Suppressor macrophage treated with lipopolysaccharide for 1 hour (primary cell): ENCODE data around the gene CA7.

Experiments
- DNase-seq, 3 donors: peaks; one replicate each; pipeline ENCODE4 v3.0.0-alpha.2; 2020 to 2022

Gene CA7

DNA sequence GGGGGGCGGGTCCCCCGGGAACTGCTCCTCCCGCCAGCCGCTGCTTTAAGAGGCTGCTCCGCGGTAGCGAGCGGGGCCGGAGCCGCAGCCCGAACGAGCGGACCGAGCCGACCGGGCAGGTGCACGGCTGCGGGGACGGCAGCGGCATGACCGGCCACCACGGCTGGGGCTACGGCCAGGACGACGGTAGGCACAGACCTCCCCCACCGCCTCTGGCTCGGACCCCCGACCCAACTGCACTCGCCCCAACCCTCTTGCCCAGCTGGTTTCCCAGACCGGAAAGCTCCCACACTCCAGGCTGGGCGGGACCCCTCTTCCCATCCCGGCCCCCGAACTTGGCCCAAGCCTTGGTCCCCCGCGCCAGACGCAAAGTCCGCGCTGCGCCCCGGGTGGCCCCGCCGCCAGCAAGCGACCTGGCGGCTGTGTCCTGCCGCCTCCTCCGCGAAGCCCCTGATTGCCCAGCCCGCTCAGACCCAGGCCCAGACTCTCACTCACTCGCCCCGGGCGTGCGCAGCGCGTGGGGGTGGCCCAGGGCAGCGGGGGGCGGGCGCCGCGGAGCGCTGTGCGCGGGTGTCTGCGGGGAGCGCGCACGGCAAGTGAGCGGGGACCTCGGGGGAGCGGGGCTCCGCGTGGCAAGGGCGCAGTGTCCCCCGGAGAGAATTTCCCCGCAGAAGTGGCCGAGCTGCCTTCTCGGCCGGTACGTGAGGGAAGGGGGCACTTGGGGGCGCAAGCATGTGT is at the start of gene CA7:
Gene CA7 (plus strand): TSS at position 73 of the 738 bp plus-strand sequence. CDS start 74 bp downstream, at position 147.
- peak in 1 of 3 donors; percentile 33 for DNase-seq

DNA sequence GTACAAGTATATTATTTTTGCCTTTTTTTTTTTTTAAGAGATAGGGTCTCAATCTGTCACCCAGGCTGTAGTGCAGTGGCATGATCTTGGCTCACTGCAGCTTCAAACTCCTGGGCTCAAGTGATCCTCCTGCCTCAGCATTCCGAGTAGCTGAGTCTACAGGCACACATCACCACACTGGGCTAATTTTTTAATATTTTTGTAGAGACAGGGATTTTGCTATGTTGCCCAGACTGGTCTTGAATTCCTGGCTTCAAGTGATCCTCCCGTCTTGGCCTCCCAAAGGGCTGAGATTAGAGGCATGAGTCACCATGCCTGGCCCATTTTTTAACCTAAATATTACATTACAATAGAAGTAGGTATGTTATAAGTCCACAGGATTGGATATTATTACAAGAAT is 46.1 kb upstream of the CA7 start:
- no peak for DNase-seq

DNA sequence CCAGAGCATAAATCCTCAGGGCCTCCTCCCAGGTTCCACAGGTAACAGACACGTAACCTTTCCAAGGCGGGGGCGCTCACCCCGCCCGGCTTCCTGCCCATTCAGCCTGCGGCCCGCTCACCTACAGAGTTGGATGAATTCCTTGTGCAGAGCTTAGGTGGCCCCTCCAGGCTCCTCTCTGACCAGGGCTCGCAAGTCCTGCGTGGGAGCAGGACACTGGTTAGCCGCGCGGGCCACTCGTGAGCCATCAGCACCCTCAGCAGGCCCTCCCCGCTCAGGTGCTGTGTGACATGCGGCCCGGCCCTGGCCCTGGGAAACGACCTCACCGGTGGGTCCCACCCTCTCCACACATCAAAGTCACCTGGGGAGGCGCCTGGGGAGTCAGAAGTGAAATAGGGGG is 43.4 kb upstream of the CA7 start:
- DNase-seq: no peak

DNA sequence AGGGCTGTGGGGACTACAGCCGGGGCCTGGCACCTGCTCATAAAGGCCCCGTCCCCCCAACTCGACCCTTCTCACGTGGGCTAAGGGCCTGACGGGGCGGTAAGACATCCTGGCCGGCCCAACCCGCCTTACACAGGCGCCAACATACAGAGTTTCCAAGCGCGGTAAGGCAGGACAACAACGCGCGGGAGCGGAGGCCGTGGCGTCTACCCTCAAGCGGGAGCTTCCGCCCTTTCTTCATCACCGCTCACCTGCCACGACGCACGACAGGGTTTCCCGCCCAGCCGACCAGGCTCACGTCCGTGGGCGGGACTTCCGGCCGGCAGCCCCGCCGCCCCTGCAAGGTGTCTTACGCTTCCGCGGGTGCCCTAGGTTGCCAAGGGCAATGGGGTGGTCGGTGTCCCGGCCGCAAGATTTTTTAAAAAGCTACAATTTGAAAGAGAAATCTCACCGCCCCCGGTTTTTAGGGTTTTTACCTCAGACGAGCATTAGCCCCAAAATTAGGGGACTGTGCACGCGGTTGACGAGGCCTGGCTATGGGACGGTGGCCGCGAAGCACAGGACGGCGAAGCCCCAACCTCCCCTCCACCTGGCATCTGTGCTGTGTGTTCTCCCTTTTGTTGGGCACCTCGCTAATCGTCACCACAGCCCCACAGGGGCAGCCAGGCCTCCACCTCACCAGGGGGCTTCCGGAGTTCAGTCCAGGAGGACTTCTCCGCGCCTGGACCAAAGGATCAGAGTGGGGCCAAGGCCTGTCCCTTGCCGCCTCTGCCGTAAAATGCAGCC is 42.7 kb upstream of the CA7 start, which contains the start of gene TERB1:
Gene TERB1 (minus strand): TSS at position 265 of the 786 bp plus-strand sequence. CDS start 4,786 bp downstream, outside the sequence.
- DNase-seq: no peak

DNA sequence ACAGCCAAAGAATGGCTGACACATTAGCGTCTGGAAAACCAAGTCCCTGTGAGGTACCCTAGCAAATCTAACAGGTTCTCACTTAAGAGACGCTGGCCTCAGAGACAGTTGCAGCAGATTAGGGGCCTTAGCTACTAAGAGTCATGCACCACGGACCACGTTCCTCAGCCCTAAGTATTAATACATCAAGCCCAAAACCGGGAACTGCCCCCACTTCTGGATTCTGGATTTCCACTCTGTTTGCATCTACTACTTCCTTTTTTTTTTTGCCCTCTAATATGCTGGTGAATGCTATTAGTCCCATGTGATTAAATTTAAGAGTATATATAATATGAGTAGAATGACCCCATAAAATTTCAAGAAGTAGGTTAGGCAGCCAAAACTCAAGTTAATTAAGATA is 42.1 kb upstream of the CA7 start:
- peak; percentile 43 to 48 (median 44) for DNase-seq

DNA sequence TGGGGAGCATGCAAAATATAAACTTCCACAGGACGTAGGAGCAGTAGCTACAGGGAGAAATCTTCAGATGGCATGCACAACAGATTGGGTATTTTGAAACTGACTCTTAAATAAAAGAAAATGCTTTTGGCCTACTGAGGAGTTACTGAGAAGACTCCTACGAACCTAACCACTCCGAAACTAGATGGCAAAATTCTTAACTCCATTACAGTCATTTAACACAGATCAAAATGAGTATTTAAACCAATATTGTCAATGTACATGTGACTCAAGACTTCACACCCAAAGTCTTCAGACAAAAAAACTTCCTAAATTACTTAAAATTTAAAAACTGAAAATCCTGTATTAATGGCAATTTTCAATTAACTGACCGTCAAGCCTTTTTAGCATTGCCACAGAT is 34.4 kb upstream of the CA7 start:
- DNase-seq: no peak

DNA sequence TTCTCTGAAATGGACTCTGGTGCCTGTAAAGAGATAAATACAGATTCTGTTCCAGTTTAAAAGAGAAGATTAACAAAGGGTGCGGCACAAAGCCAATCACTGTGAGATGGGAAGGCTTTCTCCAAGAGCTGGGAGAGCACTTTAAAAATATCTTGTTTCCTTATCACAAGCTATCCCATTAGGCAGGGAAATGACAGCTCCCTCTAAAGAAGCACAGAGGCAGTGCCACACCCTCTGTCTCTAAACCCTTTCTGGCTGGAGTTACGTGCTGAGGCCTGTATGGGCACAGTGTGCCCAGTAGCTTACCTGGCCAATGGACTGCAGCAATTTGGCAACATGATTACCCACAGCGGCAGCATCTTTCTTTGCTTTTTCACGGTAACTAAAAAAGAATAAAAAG is 33.8 kb upstream of the CA7 start:
- DNase-seq: no peak

DNA sequence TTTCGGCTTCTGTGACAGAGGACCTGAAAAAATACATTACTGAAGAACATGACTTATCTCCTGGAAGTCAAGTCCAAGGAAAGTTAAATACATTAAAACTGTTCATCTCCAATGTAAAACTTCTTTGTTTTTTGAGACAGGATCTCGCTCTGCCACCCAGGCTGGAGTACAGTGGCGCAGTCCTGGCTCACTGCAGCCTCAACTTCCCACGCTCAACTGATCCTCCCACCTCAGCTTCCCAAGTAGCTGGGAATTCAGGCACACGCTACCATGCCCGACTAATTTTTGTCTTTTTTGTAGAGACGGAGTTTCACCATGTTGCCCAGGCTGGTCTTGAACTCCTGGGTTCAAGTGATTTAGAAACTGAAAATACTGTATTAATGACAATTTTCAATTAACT is 33.2 kb upstream of the CA7 start:
- DNase-seq: no peak

DNA sequence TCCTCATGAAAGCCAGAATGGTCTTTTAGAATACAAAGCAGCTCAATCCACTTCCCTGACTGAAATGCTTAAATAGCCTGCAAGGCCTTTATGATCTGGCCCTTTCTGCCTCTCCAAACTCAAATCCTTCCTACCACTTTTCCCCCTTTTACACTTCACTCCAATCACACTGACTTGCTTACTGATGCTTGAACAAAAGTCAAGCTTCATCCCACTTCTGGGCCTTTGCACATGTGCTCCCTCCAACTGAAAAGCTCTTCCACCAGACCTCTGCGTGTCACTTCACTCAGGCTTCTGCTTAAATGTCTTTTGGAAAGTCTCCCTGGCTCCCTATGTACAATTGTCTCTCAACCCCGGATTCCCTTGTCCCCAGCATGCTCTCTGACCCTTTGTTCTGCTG is 29.5 kb upstream of the CA7 start:
- DNase-seq: no peak

DNA sequence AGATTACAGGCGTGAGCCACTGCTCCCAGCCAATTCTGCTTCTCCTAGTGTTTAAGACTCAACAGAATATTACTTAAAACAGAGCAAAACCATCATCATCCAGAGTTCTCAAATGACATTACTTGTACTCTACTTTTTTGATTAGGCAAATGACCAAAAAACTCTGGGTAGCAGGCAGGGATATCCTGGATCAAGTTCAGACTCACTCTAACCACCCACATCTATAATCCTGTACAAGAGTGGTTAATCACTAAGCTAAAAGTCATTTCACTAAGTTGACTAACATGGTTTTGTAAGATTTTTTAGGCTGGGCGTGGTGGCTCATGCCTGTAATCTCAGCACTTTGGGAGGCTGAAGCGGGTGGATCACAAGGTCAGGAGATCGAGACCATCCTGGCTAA is 20.2 kb upstream of the CA7 start:
- no peak for DNase-seq

DNA sequence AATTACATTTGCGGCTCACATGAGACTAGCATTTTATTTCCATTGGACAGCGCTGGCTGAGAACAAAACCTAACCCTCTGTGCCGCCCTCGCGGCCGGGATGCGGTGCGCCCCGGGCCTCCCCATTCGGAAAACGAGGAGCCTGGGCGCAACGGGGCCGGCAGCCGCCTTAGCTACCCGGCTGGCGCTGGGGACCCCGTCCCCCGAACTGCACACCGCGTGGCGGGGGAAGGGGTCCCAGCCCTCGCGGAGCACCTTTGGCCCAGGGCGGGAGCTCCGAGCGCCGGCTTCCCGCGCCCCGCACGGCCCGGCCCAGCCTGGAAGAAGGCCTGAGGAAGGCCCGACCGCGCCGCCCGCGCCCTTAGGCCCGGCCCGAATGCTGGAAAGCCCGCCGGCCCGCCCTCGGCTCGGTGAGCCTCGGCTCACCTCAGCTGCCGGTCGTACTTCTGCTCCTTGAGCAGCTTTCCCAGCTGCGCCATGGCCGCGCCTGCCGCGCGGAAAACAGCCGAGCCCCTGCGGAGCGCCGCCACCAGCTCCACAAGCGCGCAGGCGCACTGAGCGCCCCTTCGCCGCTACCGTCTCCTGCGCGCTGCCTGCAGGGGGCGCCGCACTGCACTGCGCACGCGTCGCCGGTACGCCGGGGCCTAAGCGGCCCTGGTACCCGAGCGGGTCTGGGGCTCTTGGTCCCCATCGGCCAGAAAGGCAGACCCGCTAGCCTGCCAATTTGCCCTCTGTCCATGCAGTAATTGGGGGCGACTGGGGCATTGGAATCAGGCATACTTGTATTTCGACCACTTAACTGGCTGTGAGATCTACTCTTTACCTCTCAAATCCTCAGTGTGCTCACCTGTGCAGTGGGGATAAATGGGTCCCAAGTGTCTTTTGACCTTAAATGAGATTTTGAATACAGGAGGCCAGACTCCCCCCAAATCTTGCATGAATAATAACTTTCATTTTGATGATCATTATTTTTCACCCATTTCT is 13.5 kb upstream of the CA7 start, which contains the start of gene NAE1:
Gene NAE1 (minus strand): TSS at position 555 of the 983 bp plus-strand sequence. CDS start 77 bp downstream, at position 478.
- DNase-seq: peak; percentile 93 to 98 (median 97)

DNA sequence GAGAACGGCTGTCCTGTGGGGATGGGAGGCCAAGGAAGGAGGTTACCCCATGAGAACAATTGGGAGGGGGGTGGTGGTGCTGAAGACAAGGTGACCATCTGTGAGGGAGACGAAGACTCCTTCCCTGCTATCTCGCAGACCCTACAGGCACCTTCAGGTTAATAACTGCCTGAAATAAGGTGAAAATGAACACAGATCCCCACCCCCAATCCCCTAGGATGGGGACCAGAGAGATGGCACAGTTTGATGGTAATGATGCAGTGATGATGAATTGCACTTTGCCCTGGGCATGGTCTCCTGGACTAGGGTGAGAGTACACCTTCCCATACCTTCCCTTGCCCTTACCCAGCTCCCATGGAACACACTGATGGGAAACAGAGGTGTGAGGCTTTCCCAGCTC is 12.0 kb upstream of the CA7 start:
- DNase-seq: no peak

DNA sequence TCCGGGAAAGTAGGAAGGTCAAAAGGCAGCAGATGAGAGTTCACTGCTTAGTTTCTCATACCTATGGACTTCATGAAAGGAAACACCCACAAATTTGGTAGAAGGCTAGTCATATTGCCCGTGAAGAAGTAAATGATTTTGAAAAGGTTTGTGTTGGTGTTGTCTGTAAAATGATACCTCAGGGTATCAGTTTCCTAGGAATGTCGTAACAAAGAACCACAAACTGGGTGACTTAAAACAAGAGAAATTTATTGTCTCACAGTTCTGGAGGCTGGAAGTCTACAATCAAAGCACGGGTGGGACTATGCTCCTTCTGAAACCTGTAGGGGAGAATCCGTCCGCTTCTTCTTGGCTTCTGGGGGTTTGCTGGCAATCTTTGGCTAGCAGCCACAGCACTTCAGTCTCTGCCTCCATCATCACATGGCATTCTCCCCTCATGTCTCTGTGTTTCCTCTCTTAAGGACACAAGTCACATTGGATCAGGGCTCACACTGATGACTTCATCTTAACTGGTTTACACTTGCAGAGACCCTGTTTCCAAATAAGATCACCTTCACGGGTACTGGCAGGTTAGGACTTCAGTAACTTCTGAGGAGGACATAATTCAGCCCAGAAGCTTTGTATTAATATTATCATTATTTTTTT is 11.4 kb upstream of the CA7 start:
- DNase-seq: no peak

DNA sequence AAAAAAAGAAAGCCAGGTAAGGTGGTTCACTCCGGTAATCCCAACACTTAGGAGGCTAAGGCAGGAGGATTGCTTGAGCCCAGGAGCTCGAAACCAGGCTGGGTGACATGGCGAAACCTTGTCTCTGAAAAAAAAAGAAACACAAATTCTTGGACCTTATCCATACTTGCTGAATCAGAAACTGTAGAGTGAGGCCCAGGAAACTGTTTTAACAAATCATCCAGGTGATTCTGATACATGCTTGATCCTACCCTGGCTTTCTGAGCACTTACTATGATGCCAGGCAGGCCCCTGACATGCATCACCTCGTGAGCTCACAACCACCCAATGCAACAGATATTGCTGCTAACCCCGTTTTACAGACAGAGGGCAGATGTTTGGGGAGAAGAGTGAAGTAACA is 9.5 kb upstream of the CA7 start:
- DNase-seq: no peak

DNA sequence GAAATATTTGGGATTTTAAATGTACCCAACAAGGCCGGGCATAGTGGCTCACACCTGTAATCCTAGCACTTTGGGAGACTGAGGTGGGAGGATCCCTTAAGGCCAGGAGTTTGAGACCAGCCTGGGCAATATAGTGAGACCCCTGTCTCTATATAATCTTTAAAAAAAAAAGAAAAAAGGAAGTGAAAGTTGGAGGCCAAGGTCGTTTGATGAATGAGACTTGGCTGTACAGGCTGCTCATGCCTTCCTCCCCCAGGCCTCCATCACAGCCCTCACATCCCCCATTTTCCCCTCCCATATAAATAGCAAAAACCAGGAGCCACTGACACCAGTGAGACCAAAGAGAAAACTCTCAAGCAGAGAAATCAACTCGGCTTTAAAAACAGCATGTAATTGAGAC is 3.3 kb upstream of the CA7 start:
- DNase-seq: no peak

DNA sequence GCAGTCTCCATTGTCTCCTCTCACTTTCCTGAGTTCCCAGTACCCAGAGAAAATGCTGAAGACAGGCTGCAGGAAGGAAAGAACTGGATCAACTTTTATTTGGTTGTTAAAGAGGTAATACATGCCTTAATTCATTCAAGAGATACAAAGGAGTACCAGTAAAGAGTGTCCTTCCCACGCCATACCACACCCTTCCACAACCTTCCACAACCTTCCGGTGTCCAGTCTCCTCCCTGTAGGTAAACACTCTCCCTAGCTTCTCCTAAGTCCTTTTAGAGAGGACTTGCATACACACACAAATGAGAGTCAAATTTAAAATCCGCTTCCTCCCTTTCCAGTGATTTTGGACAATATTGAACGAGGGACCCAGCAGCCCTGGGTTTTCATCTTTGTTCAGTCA is 2.8 kb upstream of the CA7 start:
- no peak for DNase-seq

DNA sequence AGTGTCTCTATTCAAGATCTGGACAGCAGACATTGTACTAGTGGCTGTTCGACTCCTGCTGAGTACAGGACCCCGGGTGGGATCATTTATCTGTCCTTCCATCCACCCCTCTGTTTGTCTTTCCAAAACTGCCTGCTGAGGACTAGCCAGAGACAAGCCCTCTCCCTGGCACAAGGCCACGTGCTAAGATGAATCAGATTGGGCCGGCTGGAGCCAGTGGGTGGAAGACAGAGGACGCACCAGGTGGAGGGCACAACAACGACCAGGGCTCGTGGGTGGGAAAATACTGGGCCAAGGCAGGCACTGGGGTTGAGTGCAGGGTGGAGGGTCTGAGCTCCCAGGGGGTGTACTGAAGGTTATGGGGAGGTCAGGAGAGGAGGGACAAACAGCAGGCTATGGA is 1.4 kb upstream of the CA7 start:
- no peak for DNase-seq

DNA sequence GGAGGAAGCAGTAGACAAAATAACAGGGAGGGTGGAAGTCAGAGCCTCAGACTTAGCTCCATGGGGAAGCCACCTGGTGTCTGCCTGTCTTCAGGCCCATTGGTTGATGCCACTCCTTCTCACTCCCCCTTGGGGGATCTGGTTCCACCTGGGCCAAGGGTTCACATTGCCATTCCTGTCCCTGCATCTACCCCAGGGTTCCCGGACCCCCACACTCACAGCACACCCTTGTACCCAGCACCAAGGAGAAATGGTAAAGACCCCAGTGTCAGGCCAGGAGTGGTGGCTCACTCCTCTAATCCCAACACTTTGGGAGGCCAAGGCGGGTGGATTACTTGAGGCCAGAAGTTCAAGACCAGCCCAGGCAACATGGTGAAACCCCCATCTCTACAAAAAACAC is 1.0 kb upstream of the CA7 start:
- no peak for DNase-seq

DNA sequence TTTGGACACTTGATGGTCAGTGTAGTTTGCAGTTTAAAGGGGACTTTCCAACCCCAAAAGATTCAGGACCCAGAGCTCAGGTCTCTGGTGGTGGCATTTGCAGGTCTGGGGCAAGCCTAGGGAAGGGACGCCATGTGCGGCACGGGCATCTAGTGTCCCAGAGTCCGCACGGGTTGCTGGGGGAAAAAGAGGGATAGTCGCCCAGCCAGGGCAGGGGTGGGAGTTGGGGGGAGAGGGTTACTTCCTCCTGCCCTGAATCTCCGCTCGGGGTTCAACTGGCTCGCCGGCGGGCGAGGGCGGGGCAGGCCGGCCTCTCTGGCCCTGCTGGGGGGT is 239 bp upstream of the CA7 start:
- DNase-seq: no peak

DNA sequence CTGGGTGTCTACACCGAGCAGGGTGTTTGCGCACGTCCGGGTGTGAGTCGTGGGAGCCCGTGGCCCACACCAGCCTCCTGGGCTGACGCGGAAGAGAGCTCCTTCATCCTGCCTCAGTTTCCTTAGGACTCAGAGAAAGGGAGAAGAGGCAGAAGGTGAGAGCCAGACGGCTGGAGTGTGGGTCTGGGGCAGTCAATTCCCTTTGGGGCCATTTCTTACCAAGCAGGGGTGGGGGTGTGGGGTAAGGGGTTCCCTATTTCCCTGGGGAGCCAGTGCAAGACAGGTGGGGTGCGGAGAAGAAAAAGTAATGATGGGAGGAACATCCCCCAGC is 831 bp downstream of the CA7 start:
- DNase-seq: no peak

DNA sequence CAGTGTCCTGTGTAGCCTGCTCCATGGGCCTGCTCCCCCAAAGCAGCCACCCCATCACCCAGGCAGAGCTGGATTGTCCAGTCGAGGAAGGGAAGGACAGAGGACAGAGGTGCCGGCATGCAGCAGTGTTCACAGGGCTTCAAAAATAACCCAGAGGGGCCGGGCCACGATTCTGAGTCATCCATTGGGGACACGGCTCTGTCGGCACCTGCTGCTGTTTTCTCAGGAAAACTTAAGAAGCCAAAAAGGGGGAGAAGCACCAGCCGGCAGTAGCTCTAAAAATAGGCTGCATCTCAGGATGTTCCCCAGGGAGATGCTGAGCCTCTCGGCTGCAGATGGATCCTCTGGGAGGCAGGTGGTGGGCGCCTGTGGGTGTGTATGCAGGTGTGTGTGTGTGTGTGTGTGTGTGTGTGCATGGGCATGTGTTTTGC is 1.6 kb downstream of the CA7 start:
- no peak for DNase-seq

DNA sequence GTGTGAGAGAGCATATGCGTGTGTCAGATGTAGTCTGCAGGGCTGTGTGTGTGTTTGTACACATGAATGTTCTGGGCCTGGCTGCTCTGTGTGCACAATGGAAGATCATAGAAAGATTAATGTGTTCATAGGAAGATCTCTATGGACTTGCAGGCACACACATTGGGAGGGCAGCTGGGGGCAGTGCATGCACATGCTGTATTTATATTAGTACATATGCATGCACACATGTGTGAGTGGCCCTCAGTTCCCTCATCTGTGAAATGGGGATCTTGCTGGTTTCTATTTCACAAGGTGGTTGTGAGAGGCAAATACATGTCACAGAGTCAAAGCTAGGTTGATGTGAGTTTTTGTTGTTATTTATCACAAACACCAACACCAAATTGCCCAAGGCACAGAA is 2.1 kb downstream of the CA7 start:
- DNase-seq: no peak

DNA sequence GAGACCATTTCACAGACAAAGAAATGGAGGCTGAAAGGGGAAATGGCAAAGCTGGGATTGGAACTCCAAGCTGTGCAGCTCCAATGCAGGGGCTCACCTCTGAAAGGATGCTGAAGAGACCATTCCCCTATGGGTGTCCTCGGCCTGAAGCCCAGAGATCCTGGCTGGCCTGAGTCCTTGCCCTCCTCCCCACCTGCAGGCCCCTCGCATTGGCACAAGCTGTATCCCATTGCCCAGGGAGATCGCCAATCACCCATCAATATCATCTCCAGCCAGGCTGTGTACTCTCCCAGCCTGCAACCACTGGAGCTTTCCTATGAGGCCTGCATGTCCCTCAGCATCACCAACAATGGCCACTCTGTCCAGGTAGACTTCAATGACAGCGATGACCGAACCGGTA is 2.6 kb downstream of the CA7 start:
- no peak for DNase-seq
